Vagina (tissue), 2 donors: ENCODE measurements around the gene DCAF8.

ENCODE experiments used
- CTCF ChIP-seq, 3 experiments: fragments of 450-650 bp in 2 of 3; fragments of 200-600 bp in 1 of 3; sonication (generic) in 1 of 3; IDR thresholded peaks; one replicate each; pipeline ENCODE4 v1.5.1; 2017 to 2019; ENCODE audit warnings: antibody characterized with exemption in 3 of 3, mild to moderate bottlenecking in 2 of 3, moderate library complexity in 2 of 3
- POLR2AphosphoS5 ChIP-seq, 2 donors: sonication (generic); formaldehyde crosslinking; IDR thresholded peaks; one replicate each; pipeline ENCODE4 v1.9.0; 2017; ENCODE audit warnings: antibody characterized with exemption in 2 of 2, mild to moderate bottlenecking in 2 of 2, low read depth in 1 of 2; ENCODE audit not compliant: insufficient read depth in 1 of 2

- TF ChIP-seq CTCF (IDR thresholded peaks at IDR 0.05) (peak; percentile 84 to 99 (median 99)), POLR2AphosphoS5 (IDR thresholded peaks at IDR 0.05; ENCODE audit: insufficient read depth in 1 of 2, low read depth in 1 of 2) (peak in 1 of 2 donors; percentile 67)
These were observed 69.1 kb downstream of the DCAF8 start for GRCh38 chr1:160193091-160193819.
